Measurements from ENCODE around the gene DLEU7.

DNA sequence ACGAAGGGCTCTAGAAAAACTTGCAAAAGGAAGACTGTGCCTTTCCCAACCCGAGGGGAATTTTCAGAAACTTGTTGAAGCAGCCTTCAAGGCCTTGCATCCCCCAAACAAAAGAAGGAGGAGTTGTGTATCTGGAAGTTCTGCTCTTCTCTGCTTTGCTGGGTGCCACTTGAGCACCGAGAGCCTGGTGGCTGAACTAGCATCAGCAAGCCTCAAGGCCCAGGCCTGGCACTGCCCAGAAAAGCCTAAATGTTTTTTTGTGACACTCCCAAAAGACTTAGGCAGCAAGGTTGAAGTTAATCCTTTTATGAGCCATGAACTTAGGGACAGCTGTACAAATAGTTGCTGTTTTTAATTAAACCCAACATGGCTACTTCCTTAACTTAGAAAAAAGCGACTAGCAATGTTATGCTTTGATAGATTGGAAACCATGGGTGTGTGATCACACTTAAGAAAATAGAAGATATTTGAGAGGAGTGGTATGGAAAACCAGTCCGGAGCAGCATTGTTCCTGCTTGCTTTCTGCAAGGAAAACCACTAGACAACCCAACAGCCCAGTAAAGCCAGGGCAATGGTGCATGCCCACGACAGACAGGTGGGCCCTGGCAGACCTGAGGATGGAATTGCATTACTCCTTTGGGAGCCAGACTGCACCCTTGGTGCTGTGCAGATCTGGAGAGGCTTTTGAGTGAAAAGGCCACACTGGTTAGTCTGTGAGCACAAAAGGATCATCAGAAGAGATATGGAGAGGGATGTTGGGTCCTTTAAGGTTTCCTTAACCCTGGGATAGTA, 788 bp upstream of the DLEU7 start:
- TF ChIP-seq ZNF423 (CRISPR knock-in tag; IDR thresholded peaks at IDR 0.05) (no peak), ZNF512 (CRISPR knock-in tag; IDR thresholded peaks at IDR 0.05; ENCODE audit: borderline replicate concordance) (no peak), HMGXB4 (CRISPR knock-in tag; IDR thresholded peaks at IDR 0.05) (no peak), KAT7 (CRISPR knock-in tag; IDR thresholded peaks at IDR 0.05; ENCODE audit: borderline replicate concordance) (no peak), SP1 (CRISPR knock-in tag; conservative IDR thresholded peaks at IDR 0.05) (no peak), JUN (CRISPR knock-in tag; IDR thresholded peaks at IDR 0.05) (no peak), ZNF416 (CRISPR knock-in tag; IDR thresholded peaks at IDR 0.05) (no peak)
- TF ChIP-seq, protein P1, sequence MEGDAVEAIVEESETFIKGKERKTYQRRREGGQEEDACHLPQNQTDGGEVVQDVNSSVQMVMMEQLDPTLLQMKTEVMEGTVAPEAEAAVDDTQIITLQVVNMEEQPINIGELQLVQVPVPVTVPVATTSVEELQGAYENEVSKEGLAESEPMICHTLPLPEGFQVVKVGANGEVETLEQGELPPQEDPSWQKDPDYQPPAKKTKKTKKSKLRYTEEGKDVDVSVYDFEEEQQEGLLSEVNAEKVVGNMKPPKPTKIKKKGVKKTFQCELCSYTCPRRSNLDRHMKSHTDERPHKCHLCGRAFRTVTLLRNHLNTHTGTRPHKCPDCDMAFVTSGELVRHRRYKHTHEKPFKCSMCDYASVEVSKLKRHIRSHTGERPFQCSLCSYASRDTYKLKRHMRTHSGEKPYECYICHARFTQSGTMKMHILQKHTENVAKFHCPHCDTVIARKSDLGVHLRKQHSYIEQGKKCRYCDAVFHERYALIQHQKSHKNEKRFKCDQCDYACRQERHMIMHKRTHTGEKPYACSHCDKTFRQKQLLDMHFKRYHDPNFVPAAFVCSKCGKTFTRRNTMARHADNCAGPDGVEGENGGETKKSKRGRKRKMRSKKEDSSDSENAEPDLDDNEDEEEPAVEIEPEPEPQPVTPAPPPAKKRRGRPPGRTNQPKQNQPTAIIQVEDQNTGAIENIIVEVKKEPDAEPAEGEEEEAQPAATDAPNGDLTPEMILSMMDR (IDR thresholded peaks at IDR 0.05): no peak
- TF ChIP-seq, protein P2, sequence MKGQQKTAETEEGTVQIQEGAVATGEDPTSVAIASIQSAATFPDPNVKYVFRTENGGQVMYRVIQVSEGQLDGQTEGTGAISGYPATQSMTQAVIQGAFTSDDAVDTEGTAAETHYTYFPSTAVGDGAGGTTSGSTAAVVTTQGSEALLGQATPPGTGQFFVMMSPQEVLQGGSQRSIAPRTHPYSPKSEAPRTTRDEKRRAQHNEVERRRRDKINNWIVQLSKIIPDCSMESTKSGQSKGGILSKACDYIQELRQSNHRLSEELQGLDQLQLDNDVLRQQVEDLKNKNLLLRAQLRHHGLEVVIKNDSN (CRISPR knock-in tag; IDR thresholded peaks at IDR 0.05): no peak
- TF ChIP-seq, protein P3, sequence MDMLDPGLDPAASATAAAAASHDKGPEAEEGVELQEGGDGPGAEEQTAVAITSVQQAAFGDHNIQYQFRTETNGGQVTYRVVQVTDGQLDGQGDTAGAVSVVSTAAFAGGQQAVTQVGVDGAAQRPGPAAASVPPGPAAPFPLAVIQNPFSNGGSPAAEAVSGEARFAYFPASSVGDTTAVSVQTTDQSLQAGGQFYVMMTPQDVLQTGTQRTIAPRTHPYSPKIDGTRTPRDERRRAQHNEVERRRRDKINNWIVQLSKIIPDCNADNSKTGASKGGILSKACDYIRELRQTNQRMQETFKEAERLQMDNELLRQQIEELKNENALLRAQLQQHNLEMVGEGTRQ (CRISPR knock-in tag; IDR thresholded peaks at IDR 0.05): no peak
- TF ChIP-seq, protein P4, sequence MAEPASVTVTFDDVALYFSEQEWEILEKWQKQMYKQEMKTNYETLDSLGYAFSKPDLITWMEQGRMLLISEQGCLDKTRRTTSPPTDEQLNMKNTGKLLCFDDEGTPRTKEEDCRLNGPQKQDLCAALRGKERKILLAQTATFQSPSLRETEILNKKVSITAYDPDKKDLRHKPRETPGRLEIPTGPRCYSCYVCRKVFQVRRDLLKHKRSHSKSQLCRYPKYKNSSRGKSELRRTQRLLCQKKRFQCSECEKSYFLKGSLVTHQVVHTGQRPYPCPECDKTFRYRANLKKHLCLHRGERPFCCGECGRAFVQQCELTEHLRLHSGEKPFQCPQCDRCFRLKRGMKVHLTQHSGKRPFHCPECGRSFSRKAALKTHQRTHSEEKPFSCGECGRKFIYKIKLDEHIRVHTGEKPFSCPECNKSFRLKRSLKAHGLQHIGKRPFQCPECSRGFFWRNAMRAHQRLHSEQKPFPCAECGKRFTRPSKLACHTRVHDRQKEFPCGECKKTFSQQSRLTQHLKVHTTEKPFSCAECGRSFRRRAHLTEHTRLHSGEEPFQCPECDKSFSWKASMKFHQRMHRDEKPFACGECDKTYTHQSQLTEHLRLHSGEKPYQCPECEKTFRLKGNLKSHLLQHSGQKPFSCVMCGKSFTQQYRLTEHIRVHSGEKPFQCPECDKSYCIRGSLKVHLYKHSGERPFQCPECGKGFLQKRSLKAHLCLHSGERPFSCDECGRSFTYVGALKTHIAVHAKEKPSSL (CRISPR knock-in tag; conservative IDR thresholded peaks at IDR 0.05): no peak
